Stimulated activated CD4-positive, alpha-beta T cell treated with anti-CD3 and anti-CD28 coated beads, TNF-alpha, amount 100 ng/mL, for 1 hour (primary cell): ENCODE measurements around the gene SLC7A6OS.

Source experiments
- DNase-seq, 3 donors: peaks; one replicate each; pipeline ENCODE4 v3.0.0-alpha.2; 2020; ENCODE audit warnings: low read depth in 3 of 3, low spot score in 1 of 3

SLC7A6OS gene

DNA sequence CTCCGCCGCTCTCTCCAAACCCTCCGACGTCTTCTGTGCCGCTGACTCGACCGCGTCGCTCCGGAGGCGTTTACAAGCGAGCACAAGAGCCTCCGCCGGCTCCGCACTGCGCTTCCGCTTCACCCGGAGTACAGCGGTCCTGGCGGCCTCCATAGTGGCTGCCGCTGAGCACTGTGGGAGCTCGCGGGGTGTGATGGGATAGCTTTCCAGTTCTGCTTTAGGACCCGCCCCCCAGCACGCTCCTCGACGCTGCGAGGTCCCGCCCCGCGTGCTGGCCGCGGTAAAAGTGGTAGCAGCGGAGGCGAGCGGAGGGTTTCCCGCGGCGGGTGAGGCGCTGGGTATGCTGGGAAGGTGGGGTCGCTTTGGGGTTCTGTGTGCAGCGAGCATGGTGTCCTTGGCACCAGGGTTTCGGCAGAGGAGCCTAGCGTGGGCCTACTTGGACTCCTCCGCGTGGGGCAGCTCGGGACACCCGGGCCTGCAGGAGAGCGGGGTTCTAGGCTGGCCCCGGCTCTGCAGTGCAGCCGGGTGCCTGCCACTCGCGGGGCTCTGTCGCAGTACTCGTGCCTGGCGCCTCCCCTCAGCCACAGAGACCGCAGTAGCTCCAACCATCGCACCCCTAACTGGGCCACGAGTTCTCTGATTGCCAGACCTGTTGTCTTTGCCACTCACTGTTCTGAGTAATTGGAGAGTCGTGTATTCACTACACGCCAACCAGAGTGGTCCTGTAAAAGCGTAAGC is at the start of gene SLC7A6OS, which contains the start of gene PRMT7:
TSS of gene SLC7A6OS (minus strand) at position 173 of the 738 bp plus-strand sequence. CDS start at position 153, 20 bp downstream.
TSS of gene PRMT7 (plus strand) at position 246 of the 738 bp plus-strand sequence. CDS start 4,961 bp downstream, outside the sequence.
- peak; percentile 72 to 80 (median 78) for DNase-seq

DNA sequence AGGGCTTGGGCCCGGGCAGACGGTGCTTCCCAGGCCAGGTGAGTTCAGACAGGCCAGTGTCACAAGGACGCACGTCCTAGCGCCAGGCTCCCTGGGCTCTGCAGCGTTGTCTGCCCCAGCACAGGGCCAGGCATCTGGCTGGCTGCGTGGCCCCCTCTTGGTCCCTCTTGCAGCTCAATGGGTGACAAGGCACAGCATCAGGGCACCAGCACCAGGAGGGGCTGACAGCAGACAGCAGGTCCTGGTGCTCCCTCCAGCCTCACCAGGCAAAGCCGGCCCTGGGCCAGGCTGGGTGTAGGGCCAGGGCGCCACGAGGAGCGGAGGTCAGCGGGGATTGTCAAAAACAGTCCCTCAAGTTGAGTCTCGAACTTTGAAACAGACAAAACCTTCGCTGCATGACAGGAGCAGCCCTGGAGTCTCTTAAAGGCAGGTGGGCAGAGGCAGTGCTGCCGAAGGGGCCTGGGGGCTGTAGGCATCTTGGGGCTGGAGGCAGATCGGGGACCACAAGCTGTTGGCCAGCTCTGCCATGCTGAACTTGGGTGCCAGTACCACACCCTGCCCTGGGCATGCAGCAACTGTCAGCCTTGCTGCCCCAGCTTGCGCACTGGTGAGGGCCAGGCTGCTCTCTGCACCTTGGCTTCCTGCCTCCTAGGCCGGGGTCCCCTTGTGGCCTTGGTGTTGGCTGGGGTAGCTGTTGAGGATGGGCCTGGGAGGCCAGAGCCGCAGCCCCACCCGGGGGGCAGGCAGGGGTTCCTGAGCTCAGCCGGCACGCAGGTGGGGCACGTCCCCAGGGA is 48.8 kb upstream of the SLC7A6OS start:
- DNase-seq: no peak

DNA sequence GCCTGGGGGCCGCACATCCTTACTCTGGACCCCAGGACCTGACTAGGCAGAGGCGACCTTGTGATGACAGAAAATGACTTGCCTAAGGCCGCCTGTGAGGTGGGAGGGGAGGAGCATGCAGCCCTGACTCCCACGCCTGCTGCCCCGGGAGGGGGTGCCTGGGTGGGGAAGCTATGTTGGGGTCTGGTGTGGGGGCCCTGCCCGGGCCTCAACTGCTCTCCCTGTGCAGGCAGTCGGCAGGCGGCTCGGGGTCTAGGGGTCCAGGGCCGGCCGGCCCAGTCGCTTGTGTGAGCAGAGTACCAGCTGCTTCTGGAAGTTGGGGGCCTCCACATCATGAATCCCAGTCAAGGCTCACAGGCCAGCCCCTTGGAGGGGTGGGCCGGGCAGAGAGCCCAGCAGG is 48.2 kb upstream of the SLC7A6OS start:
- DNase-seq: no peak

DNA sequence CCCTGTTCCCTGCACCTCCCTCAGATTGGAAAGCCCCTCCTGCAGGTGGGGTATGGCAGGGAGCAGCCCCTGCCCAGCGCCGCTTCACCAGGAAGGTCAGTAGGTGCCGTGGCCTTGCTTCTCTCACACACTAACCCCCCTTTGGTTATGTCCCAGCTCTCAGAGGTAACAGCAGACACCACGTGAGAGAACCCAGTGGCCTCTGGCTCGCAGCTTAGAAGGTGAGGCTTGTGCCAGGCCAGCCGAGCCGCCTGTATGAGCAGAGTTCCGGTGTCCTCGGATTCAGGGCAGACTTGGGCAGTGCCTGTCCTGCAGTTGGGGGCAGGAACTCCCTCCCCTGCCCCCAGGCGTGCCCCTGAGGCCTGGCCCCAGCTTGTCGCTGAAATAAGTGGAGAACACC is 47.2 kb upstream of the SLC7A6OS start:
- DNase-seq: no peak

DNA sequence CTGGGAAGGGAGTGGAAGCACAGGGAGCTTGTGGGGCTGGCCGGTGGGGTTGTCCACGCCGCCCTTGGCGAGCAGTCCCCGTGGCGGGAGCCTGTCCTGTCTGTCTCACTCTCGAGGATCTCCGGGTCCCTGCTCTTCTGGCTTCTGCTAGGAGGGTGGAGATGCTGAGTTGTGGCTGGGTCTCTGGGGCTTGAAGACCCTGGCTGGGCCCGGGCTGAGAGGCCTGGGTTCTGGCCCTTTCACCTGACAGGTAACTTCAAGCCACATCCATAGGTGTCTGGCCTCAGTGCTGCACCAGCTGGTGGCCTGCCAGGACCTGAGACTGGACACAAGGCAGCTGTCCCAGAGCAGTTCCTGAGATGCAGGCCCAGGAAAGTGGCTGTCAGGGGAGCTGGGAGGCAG is 46.8 kb upstream of the SLC7A6OS start:
- DNase-seq: no peak

DNA sequence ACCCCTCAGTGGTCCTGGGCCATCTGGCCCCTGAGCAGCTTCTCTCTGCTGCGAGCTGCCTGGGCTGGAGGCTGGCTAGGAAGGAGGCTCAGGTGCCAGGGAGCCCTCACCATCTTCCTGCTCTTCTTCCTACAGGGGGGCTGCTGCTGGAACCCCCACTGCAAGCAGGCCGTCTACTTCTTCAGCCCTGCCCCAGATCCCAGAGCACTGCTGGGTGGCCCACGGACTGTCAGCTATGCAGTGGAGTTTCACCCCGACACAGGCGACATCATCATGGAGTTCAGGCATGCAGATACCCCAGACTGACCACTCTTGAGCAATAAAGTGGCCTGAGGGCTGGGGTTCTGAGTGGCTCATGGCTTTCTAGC is 46.2 kb upstream of the SLC7A6OS start:
- no peak for DNase-seq

DNA sequence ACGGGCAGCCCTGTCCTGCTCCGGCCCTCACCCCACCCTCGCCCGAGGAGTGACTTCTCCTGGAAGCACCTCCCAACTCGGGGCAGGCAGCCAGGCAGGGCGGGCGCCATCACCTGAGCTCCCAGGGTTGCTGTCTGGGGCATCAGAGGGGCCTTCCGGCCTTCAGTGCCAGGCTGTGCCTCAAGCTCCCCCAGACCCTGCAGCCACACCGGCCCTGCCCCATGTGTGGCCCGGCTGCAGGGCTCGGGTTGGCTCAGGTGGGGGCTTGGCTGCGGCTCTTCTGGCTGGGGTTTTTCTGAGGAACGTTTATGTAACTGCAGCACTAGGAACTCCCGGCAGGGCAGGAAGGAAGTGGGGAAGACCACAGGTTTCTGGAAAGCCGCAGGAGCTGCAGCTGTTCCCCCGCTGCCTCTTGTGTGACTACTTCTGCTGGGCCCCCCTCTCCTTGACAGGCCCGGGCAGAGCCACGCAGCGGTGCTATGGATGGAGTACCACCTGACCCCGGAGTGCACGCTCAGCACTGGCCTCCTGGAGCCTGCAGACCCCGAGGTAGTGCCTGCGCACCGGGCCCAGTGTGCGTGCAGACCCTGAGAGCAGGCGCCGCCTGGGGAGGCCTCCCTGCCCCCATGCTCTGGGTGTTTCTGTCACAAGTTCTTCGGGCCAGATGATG is 45.6 kb upstream of the SLC7A6OS start:
- peak in 2 of 3 donors; percentile 18 for DNase-seq

DNA sequence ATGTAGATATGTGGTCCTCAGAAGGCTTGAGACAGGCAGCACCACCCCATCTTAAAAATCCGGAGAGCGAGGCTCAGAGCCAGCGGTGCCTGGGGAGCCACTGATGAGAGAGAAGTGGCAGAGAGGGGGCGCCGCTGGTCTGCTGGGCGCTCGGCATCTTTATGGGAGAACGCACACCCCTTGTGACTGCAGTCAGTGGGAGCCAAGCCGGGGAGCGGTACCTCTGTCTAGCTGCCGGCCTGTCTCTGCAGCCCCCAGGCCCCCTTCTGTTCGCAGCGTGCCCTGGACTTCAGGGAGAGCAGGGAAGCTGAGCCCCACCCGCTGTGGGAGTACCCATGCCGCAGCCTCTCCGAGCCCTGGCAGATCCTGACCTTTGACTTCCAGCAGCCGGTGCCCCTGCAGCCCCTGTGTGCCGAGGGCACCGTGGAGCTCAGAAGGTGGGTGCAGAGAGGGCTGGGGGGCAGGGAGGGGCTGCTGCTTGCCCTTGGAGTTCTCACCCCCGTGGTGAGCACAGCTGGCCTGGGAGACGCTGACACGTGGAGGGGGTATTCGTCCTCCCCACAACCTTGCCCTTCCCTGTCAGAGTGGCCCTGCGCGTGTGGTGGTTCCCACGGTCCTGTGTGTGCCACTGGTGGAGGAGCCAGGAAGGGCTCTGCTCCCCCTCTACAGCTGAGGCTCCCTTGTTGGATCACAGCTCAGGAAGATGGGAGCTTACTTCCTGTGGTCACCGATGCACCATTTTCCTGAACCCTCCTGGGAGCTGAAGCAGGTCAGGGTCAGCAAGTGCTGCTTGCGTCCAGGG is 44.9 kb upstream of the SLC7A6OS start:
- DNase-seq: no peak

DNA sequence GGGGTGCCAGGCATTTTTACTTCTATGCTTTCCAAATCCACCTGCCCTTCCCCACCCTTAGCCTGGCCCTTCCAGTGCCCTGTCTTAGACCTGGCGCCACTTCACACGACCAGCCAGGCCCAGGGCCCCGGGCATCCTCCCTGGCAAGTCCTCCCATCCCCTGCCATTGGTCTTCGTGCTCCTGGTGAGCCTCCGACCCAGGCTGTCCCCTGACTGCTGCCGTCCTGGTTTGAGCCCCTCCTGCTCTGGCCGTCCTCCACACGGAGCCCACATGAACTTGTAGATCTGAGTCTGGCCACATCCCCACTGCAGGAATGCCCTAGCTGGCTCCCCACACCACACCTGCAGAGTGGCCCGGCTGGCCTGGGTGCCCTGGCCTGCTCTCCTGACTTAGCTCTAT is 44.1 kb upstream of the SLC7A6OS start:
- no peak for DNase-seq

DNA sequence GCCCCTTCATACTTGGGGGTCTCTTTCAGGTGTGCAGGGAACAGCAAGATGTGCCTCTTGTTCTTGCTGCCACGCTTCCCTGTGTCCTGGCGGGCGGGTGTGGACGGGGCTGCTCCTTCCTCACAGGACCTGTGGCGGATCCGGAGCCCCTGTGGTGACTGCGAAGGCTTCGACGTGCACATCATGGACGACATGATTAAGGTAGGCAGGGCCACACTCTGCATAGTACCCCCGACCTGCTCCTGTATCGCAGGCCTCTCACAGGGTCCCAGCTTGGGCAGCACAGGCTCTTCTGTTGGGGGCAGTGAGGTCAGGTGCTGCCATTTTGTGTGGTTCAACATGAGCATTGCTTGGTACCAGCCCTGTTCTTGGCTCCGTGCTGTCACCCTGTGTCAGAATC is 42.6 kb upstream of the SLC7A6OS start:
- no peak for DNase-seq

DNA sequence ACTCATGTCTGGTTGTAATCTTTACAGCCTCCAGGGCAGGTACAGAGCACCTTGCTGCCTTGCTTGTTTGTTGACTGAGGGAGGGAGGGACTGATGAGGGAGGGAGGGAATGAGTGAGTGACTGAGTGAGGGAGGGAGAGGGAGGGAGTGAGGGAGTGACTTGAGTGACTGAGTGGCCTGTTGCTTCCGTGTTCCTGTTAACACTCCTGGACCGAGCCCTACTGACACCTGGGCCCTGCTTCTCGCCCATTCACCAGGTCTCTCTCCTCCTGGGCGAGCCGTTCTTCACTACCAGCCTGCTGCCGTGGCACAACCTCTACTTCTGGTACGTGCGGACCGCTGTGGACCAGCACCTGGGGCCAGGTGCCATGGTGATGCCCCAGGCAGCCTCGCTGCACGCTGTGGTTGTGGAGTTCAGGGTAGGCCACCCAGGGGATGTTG is 41.3 kb upstream of the SLC7A6OS start:
- no peak for DNase-seq

DNA sequence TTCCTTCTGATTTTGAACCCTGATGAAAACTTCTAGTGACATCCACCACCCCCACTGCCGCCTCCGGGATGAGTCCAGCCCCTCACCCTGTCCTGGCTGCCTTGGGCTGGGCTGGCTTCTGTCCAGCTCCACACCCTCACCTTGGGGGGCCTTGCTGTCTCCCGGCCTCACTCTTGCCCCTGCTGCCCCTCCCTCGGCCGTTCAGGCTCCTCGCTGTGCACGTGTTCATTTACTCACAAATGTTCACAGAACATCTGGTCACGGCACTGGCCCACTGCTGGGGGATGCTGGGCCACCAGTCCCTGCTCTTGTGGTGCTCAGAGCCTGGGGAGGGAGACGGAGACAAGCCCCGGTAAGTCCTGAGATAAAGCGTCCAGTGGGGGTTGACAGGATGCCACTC is 40.7 kb upstream of the SLC7A6OS start:
- DNase-seq: no peak

DNA sequence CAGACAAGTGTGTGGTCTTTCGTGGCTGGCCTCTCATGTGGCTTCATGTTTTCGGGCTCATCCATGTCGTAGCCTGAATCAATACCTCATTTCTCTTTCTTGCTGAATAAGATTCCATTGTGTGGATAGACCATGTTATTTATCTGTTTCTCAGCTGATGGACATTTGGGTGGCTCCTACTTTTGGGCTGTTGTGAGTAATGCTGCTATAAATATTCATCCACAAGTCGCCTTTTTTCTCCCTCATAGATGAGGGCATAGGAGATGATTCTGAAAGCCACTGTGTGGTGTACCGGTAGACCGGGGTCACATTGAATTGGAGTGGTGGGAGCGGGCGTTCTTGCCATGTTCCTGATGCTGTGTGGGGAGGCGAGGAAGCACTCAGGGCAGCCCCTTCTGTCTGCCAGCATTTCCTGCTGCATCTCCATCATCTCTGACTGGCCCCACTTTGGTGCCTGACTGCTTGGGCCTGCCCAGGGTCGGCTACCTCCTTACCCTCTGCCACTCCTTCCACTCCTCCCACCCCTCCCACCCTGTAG is 40.1 kb upstream of the SLC7A6OS start:
- no peak for DNase-seq

DNA sequence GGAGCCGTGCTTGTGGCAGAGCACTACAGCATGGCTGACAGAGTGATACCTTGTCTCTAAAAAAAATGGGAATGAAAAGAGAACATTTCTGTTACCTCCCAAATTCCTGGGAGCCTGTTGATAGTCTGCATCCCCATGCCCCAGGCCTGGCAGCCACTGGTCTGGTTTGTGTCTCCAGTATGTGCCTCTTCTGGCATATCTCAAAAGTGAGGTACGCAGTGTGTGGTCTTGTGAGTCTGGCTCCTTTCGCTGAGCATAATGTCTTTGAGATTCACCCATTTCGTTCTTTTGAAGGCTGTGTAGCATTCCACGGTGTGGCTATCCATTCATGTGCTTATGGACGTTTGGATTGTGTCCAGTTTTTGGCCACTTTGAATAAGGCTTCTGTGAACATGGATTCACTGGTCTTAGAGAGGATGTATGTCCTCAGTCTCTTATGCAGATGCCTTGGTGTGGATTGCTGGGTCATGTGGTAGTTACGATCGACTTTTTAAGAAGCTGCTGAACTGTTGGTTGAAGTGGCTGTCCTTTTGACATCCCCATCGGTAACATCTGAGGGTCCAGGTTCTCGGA is 39.2 kb upstream of the SLC7A6OS start:
- DNase-seq: no peak

DNA sequence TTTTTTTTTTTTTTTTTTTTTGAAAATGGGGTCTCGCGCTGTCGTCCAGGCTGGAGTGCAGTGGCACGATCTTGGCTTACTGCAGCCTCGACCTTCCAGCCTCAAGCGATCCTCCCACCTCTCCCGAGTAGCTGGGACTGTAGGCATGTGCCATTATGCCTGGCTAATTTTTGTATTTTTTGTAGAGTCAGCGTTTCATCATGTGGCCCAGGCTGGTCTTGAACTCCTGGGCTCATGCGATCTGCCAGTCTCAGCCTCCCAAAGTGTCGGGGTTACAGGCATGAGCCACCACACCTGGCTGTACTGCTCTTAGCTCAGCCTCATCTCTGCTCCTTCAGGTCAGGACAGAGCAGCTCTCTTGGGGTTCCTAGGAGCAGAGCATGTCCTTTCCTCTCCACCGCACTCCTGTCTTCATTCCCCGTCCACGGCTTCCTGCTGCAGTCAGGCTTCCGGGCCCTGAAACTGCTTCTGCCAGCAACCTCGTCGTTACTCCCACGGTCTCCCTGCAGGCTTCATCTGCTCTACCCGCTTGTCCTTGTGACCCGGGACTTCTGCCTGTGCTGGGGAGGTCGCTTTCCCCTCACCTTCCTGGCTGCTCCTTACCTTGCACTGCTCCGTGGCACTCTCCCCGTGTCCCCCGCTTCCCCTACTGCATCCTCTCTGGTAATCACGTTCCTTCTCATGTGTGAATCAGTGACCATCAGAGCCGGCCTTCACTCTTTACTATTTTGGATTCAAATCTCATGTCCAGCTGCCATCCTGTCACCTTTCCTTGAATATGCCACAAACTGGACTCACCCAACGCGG is 38.1 kb upstream of the SLC7A6OS start:
- no peak for DNase-seq

DNA sequence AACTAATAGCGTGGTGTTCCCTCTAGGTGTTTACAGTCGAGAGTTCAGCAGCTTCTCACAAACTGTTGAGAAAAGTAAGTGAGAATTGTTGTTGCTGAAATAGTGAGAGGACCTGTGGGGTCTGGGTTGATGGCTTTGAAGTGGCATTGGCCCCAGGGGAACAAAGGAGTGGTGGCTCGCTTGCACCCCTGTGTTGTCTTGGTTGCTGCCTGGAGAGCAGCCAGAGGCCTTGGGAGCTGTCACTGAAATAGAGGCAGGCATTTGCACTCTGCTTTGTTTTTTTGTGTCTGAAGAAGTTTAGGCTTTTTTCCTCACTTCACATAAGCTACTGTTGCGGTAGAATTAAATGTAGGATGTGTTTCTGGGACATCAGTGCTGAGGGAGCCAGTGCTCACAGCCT is 36.9 kb upstream of the SLC7A6OS start:
- DNase-seq: no peak

DNA sequence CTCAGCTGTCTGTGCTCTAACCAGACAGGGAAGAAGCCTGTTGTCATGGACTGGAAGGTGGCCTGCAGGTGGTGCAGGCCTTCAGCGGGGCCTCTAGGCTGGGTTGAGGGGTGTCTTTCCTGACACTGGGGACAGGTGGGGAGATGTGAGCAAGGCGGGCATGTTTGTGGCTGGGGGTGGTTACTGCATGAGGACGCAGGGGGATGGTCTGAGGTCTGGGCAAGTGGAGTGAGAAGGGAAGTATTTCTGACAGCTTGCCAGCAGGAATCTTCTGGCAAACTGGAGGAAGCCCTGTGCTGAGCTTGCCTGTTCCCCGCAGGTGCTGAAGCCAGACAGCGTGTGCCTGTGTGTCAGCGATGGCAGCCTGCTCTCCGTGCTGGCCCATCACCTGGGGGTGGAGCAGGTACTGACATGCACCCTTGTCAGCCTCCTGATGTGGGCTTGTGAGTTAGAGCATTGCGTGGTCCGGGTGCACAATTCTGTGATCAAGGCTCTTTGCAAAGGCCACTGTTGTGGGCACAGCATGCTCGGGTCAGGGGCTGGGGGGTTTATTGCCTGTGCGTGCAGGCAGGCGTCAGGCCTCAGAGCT is 36.2 kb upstream of the SLC7A6OS start:
- DNase-seq: no peak

DNA sequence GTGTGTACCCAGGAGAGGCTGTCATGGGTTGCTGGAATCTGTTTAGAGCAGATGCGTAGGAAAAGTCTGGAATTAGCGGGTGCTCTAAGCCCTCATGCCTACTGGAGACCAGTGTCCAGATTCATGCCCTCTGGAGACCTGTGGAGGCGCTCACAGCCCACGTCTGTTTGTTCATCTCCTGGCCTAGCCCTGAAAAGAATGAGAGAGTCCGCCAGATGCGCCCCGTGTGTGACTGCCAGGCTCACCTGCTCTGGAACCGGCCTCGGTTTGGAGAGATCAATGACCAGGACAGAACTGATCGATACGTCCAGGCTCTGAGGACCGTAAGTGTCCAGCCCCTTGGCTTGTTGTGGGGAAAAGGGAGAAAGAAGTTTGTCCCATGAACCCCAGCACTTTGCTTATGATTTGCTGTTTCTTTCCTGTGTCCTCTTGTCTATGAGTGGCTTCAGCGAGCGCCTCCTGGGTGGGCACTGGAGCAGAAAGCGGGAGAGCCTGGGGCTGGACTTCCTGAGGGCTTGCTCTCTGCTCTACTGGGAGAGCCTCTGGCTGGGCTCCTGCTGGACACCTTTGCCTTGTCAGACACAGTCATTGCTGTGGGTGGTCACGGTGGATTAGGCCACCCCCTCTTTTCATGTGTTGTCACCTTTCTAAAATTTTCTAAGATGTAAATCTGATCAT is 35.4 kb upstream of the SLC7A6OS start:
- no peak for DNase-seq

DNA sequence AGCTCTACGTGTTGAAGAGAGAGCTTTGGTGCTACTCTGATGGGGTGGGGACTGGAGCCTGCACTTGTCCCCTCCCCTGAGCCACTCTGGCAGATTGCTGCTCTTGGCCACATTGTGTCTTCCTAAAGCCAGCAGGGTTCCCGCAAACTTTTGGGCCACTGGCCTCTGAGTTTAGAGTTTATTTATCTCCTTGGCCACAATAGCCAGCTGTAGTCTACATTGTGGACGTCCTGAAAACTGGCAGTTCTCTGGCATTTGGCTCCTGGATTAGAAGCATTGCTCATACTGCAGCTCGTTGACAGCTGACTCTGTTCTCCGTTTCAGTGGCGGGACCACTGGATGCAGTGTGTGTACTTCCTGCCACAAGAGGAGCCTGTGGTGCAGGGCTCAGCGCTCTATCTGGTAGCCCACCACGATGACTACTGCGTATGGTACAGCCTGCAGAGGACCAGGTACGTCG is 34.6 kb upstream of the SLC7A6OS start:
- no peak for DNase-seq
